ENCODE data around the gene PGGHG. TPM values are rescaled to one million over a fixed set of nuclear protein-coding genes. Genes with fewer than 3 reads are reported as not detected.

The PGGHG gene
- 7.7 and 18.4 TPM in 2 replicates for total RNA-seq

GRCh38 chr11:288478-289397 lies at the start of gene PGGHG:
TSS of gene PGGHG (plus strand) at chr11:289126. CDS start at chr11:289817, 691 bp downstream.

GRCh38 chr11:278001-278951 lies 10.7 kb upstream of the PGGHG start, which contains the start of gene NLRP6:
TSS of gene NLRP6 (plus strand) at chr11:278407. CDS start at chr11:278570, 163 bp downstream.

DNA sequence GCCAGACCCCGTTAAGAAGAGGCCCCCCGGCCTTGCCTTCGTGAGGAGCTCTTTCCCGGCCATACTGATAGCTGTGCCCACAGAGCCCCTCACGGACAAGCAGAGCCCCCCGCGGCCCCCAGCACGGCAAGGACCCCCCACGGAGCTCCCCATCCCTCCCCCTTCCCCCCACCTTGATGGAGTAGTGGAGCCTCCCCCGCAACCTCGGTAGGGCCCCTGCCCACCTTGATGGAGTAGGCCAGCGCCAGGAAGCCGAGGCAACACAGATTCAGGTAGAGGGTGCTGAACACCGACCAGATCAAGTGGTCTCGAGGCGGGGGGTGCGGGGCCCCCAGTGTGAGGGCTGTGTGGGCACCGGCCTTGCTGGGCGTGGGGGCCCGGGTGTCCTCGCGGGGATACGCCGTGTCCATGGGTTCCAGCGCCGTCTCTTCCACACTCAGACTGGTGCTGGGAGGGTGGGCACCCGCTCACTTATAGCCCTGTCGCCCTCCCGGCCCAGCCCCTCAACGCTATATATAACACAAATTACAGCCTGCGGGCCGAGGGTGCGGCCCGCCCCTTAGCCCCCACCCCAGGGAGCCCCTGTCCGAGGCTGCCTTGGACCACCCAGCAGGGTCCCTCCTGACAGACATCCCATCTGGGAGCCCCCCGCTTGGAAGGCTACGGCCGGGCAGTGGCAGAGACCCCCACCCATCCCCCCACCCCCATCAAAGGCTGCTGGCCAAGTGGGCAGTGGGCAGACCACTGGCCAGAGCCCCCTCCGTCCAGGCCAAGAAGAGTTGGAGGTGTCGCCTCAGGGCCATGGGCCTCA lies 10.4 kb downstream of the PGGHG start, which contains the start of gene IFITM5:
TSS of gene IFITM5 (minus strand) at position 446 of the 811 bp plus-strand sequence. CDS start at position 410, 36 bp downstream.

DNA sequence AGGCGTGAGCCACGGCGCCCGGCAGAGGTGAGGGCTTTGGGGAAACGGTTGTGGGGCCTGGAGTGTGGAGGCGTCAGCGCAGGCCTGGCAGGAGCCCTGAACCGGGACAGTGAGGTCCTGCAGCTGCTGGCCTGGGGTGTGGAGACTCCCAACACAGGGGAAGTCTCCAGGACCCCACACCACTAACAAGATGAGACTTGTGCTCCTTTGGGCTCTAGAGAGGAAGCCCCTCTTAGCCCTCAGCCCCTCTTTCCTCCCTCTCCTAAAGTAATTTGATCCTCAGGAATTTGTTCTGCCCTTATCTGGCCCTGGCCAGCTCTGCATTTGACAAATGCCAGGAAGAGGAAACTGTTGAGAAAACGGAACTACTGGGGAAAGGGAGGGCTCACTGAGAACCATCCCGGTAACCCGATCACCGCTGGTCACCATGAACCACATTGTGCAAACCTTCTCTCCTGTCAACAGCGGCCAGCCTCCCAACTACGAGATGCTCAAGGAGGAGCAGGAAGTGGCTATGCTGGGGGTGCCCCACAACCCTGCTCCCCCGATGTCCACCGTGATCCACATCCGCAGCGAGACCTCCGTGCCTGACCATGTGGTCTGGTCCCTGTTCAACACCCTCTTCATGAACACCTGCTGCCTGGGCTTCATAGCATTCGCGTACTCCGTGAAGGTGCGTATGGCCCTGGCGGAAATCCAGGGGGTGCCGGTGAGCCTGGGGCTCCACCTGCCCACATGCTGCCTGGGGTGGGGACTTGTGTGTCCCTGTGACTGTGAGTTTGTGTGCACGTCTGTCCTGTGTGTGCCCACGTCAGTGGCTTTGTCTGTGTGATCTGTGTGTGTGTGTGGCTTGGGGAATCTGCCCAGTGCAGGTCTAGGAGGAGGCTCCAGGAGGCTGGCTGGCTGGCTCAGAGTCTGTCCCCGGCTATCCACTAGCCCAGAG lies 19.1 kb downstream of the PGGHG start, which contains the start of gene IFITM2:
TSS of gene IFITM2 (plus strand) at position 51 of the 943 bp plus-strand sequence. CDS start at position 428, 377 bp downstream.

DNA sequence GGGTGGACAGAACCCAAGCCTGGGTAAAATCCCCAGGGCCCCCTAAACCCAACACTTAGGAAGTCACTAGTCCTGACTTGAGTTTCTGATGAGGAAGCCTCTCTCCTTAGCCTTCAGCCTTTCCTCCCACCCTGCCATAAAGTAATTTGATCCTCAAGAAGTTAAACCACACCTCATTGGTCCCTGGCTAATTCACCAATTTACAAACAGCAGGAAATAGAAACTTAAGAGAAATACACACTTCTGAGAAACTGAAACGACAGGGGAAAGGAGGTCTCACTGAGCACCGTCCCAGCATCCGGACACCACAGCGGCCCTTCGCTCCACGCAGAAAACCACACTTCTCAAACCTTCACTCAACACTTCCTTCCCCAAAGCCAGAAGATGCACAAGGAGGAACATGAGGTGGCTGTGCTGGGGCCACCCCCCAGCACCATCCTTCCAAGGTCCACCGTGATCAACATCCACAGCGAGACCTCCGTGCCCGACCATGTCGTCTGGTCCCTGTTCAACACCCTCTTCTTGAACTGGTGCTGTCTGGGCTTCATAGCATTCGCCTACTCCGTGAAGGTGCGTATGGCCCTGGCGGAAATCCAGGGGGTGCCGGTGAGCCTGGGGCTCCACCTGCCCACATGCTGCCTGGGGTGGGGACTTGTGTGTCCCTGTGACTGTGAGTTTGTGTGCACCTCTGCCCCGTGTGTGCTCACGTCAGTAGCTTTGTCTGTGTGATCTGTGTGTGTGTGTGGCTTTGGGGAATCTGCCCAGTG lies 25.0 kb downstream of the PGGHG start, which contains the start of gene IFITM1:
TSS of gene IFITM1 (plus strand) at position 254 of the 767 bp plus-strand sequence. CDS start at position 385, 131 bp downstream.

Other genes starting within 250 kb of the PGGHG start
- not detected in 2 replicates for gene SCGB1C1, start 96.0 kb upstream of the PGGHG start, total RNA-seq
- 10.0 and 17.7 TPM in 2 replicates for gene BET1L, start 81.7 kb upstream of the PGGHG start, total RNA-seq
- gene RIC8A, start 81.4 kb upstream of the PGGHG start, total RNA-seq = 152 and 204 TPM in 2 replicates
- 4.9 and 6.6 TPM in 2 replicates for gene SIRT3, start 52.8 kb upstream of the PGGHG start, total RNA-seq
- gene PSMD13, start 52.1 kb upstream of the PGGHG start, total RNA-seq = 223 and 325 TPM in 2 replicates
- not detected in 2 replicates for gene NLRP6, start 10.7 kb upstream of the PGGHG start, total RNA-seq
- gene IFITM5, start 10.4 kb downstream of the PGGHG start, total RNA-seq = not detected in 2 replicates
- gene IFITM2, start 18.7 kb downstream of the PGGHG start, total RNA-seq = 29.3 and 48.9 TPM in 2 replicates
- 2.1 and 8.3 TPM in 2 replicates for gene IFITM1, start 24.9 kb downstream of the PGGHG start, total RNA-seq
- 30.3 and 64.5 TPM in 2 replicates for gene IFITM3, start 31.7 kb downstream of the PGGHG start, total RNA-seq
- 2.5 and 4.6 TPM in 2 replicates for gene B4GALNT4, start 80.4 kb downstream of the PGGHG start, total RNA-seq
- 0.09 and 1.3 TPM in 2 replicates for gene PKP3, start 105.1 kb downstream of the PGGHG start, total RNA-seq
- 28.6 and 35.5 TPM in 2 replicates for gene SIGIRR, start 125.9 kb downstream of the PGGHG start, total RNA-seq
- 0.09 TPM in 2 replicates for gene ANO9, start 152.9 kb downstream of the PGGHG start, total RNA-seq
- gene PTDSS2, start 161.2 kb downstream of the PGGHG start, total RNA-seq = 33.9 and 34.7 TPM in 2 replicates
- gene RNH1, start 218.1 kb downstream of the PGGHG start, total RNA-seq = 203 and 307 TPM in 2 replicates
- 77.6 and 97.3 TPM in 2 replicates for gene HRAS, start 246.4 kb downstream of the PGGHG start, total RNA-seq
- 0.27 and 0.47 TPM in 2 replicates for gene LRRC56, start 248.4 kb downstream of the PGGHG start, total RNA-seq